SU-DHL-6 (cell line): ENCODE results near the gene MECR.
"Not testable (repeated sequence)": the region's sequence is repeated elsewhere in the genome, so short reads cannot be mapped to it uniquely, and the experiment has no call there.

Experiments used
- H2AFZ ChIP-seq: fragments of 200-600 bp; sonication (generic); 2 replicates; pipeline ENCODE4 v1.6.1; 2014; ENCODE audit warnings: low read depth, mild to moderate bottlenecking, moderate library complexity, mixed read lengths, antibody characterized with exemption, low read length; ENCODE audit not compliant: severe bottlenecking
- H3F3A ChIP-seq: fragments of 200-600 bp; shearing (Covaris generic); 2 replicates; pipeline ENCODE4 v1.6.0; 2016; ENCODE audit warnings: antibody characterized with exemption, mild to moderate bottlenecking; ENCODE audit not compliant: insufficient read depth
- H3K27ac ChIP-seq: fragments of 200-600 bp; sonication (generic); 2 replicates; pipeline ENCODE4 v1.5.1; 2016; ENCODE audit warnings: low read depth, mild to moderate bottlenecking, low read length, moderate library complexity, mixed read lengths
- H3K27me3 ChIP-seq: fragments of 200-600 bp; sonication (generic), shearing (Covaris generic); 2 replicates; pipeline ENCODE4 v1.6.0; 2014; ENCODE audit warnings: mild to moderate bottlenecking, low read length
- H3K36me3 ChIP-seq: fragments of 200-600 bp; sonication (generic); 2 replicates; pipeline ENCODE4 v1.6.1; 2014; ENCODE audit warnings: mild to moderate bottlenecking, low read length, mixed read lengths
- H3K4me2 ChIP-seq: fragments of 300-600, 200-600 bp; shearing (Covaris generic), sonication (generic); 2 replicates; pipeline ENCODE4 v1.6.0; 2014; ENCODE audit warnings: low read length, low read depth, mild to moderate bottlenecking; ENCODE audit not compliant: poor library complexity, severe bottlenecking
- H3K4me3 ChIP-seq: fragments of 200-600 bp; sonication (generic); 2 replicates; pipeline ENCODE4 v1.5.1; 2014; ENCODE audit warnings: antibody characterized with exemption, low read length, mild to moderate bottlenecking, mixed read lengths; ENCODE audit not compliant: insufficient read depth, poor library complexity, severe bottlenecking
- H3K79me2 ChIP-seq: fragments of 200-600 bp; sonication (generic); 2 replicates; pipeline ENCODE4 v1.6.1; 2014; ENCODE audit warnings: mild to moderate bottlenecking, low read length, moderate library complexity; ENCODE audit not compliant: insufficient read depth
- H3K9ac ChIP-seq: fragments of 200-600 bp; sonication (generic); 2 replicates; pipeline ENCODE4 v1.7.0; 2014; ENCODE audit warnings: mild to moderate bottlenecking, low read length
- H3K9me2 ChIP-seq: fragments of 200-600 bp; sonication (generic); replicated peaks from 2 replicates; pipeline ENCODE4 v1.6.1; 2014; ENCODE audit warnings: low read length; ENCODE audit not compliant: insufficient read depth
- H3K9me3 ChIP-seq: fragments of 200-600 bp; sonication (generic); 2 replicates; pipeline ENCODE4 v1.6.1; 2014; ENCODE audit warnings: low read length, mixed read lengths; ENCODE audit not compliant: insufficient read depth
- H4K20me1 ChIP-seq: fragments of 200-600 bp; sonication (generic); 2 replicates; pipeline ENCODE4 v1.6.1; 2014; ENCODE audit warnings: low read depth, mild to moderate bottlenecking, antibody characterized with exemption, low read length, moderate library complexity, mixed read lengths
- CTCF ChIP-seq: fragments of 200-600 bp; sonication (generic); IDR thresholded peaks from one replicate; pipeline ENCODE4 v1.5.1; 2017; ENCODE audit warnings: antibody characterized with exemption, mild to moderate bottlenecking, low read length, moderate library complexity; ENCODE audit not compliant: insufficient read depth, poor library complexity, severe bottlenecking
- EZH2phosphoT487 ChIP-seq: fragments of 200-600 bp; sonication (generic), shearing (Covaris generic); conservative IDR thresholded peaks from 2 replicates; pipeline ENCODE4 v1.6.1; 2018; ENCODE audit warnings: mild to moderate bottlenecking, antibody characterized with exemption, low read length, moderate library complexity, mixed read lengths

Gene MECR

DNA sequence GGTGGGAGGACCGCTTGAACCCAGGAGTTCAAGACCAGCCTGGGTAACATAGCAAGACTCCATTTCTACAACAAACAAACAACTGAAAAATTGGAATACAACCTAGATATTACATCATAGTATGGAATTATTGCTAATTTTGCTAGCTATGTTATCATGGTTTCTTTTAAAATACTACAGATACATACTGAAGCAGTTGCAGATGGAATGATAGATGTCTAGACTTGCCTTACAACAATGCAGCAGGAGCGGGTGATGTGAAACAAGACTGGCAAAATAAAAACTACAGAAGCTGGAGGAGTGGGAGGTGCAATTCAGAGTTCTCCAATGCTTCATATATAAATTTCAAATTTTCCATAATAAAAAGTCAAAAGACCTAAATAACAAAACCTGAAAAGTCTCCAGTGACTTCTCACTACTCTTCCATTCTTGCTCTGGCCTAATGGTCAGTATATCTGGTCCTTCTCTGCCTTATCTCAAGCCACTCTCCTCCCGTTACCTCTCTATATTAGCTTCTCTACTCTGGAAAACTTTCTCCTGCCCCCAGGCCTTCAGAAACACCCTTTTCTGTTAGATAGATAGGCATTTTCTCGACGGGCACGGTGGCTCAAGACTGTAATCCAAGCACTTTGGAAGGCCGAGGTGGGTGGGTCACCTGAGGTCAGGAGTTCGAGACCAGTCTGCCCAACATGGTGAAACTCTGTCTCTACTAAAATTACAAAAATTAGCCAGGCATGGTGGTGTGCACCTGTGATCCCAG is 78.5 kb downstream of the MECR start:
- Histone ChIP-seq H3K79me2 (peaks cover 16% of the 10 kb centered on the region; the same call in 1 of the 2 replicates), H4K20me1 (0 out of 2 replicates have a peak, but pooled peaks cover 3% of the 10 kb centered on the region), H3K4me3 (no peak overlapping the region), H3K9me3 (no peaks in the 10 kb centered on the region), H3K4me2 (no peak overlapping the region), H3F3A (no peaks in the 10 kb centered on the region), H3K9ac (no peak overlapping the region), H3K9me2 (no peaks in the 10 kb centered on the region), H3K27ac (no peak overlapping the region), H2AFZ (no peak overlapping the region), H3K36me3 (peaks cover 31% of the 10 kb centered on the region; the same call in 1 of the 2 replicates), H3K27me3 (no peaks in the 10 kb centered on the region)
- TF ChIP-seq CTCF (no peak), EZH2phosphoT487 (no peak)

DNA sequence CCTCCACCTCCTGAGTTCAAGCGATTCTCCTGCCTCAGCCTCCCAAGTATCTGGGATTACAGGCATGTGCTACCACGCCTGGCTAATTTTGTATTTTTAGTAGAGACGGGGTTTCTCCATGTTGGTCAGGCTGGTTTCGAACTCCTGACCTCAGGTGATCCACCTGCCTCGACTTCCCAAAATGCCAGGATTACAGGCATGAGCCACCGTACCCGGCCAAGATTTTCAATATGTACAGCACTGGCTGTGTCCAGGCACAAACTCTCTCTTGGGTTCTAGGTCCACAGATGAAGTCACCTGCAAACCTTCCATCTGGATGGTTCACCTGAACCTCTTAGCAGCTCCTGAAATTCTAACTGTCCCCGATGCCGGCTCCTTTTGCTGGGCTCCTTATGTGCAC is 80.4 kb downstream of the MECR start:
- peaks cover 31% of the 10 kb centered on the region; the same call in 1 of the 2 replicates for H3K36me3 ChIP-seq
- H3K27me3 ChIP-seq, H3K9me2 ChIP-seq, H3K9me3 ChIP-seq, H3K79me2 ChIP-seq, H3K9ac ChIP-seq, H3K4me3 ChIP-seq, H4K20me1 ChIP-seq, H3K27ac ChIP-seq, H3K4me2 ChIP-seq, H3F3A ChIP-seq, H2AFZ ChIP-seq: not testable (repeated sequence)

GRCh38 chr1:29148656-29149491 is 81.9 kb downstream of the MECR start:
- no peaks in the 10 kb centered on the region for H3K79me2 ChIP-seq
- H3K9me2 ChIP-seq, result no peaks in the 10 kb centered on the region
- H3K27ac ChIP-seq, result no peak overlapping the region
- no peaks in the 10 kb centered on the region for H3K27me3 ChIP-seq
- no peaks in the 10 kb centered on the region for H3K9me3 ChIP-seq
- no peaks in the 10 kb centered on the region for H3F3A ChIP-seq
- no peak overlapping the region for H3K9ac ChIP-seq
- no peak overlapping the region for H3K4me2 ChIP-seq
- 0 out of 2 replicates have a peak, but pooled peaks cover 6% of the 10 kb centered on the region for H4K20me1 ChIP-seq
- H3K36me3 ChIP-seq, result peaks cover 23% of the 10 kb centered on the region; the same call in 1 of the 2 replicates
- H2AFZ ChIP-seq, result no peak overlapping the region
- no peak overlapping the region for H3K4me3 ChIP-seq
- no peak for TF ChIP-seq CTCF
- TF ChIP-seq EZH2phosphoT487, result no peak
